Fibroblast of peridontal ligament (primary cell): ENCODE data around the gene SERPINH1.

ENCODE experiments used
- DNase-seq: peaks from one replicate; pipeline ENCODE4 v3.0.0-alpha.2; 2010; ENCODE audit errors: extremely low read depth

Gene SERPINH1

GRCh38 chr11:75532200-75533048 lies 29.6 kb upstream of the SERPINH1 start:
- peak; percentile 51 for DNase-seq

- no peak for DNase-seq
These were observed 28.2 kb upstream of the SERPINH1 start for GRCh38 chr11:75533896-75534258.

GRCh38 chr11:75534259-75535069 lies 27.6 kb upstream of the SERPINH1 start:
- DNase-seq, result no peak

GRCh38 chr11:75535071-75535470 lies 27.0 kb upstream of the SERPINH1 start:
- DNase-seq, result no peak

- DNase-seq, result no peak
These were observed 25.0 kb upstream of the SERPINH1 start for GRCh38 chr11:75536786-75537641.

- no peak for DNase-seq
These were observed 24.3 kb upstream of the SERPINH1 start for GRCh38 chr11:75537740-75538139.

- DNase-seq, result no peak
These were observed 23.7 kb upstream of the SERPINH1 start for GRCh38 chr11:75538150-75538942.

- DNase-seq, result no peak
These were observed 22.4 kb upstream of the SERPINH1 start for GRCh38 chr11:75539459-75540334.

- no peak for DNase-seq
These were observed 20.6 kb upstream of the SERPINH1 start for GRCh38 chr11:75541193-75542087.

- no peak for DNase-seq
These were observed 20.0 kb upstream of the SERPINH1 start for GRCh38 chr11:75542088-75542438.

GRCh38 chr11:75543806-75544205 lies 18.2 kb upstream of the SERPINH1 start:
- DNase-seq, result no peak

- no peak for DNase-seq
These were observed 14.9 kb upstream of the SERPINH1 start for GRCh38 chr11:75547177-75547576.

GRCh38 chr11:75547617-75548058 lies 14.4 kb upstream of the SERPINH1 start:
- peak; percentile 71 for DNase-seq

- no peak for DNase-seq
These were observed 13.3 kb upstream of the SERPINH1 start for GRCh38 chr11:75548595-75549272.

- no peak for DNase-seq
These were observed 12.6 kb upstream of the SERPINH1 start for GRCh38 chr11:75549370-75549958.

- DNase-seq, result no peak
These were observed 8.9 kb upstream of the SERPINH1 start for GRCh38 chr11:75553182-75553581.

GRCh38 chr11:75553889-75554257 lies 8.2 kb upstream of the SERPINH1 start:
- DNase-seq, result no peak
